Peyer's patch (tissue), 4 donors: ENCODE data around the gene POU2F3. TPM values are rescaled to one million over a fixed set of nuclear protein-coding genes. Genes with fewer than 3 reads are reported as not detected.

Source experiments
- DNase-seq, 3 donors: peaks; one replicate each; pipeline ENCODE4 v3.0.0-alpha.2; 2017 to 2019
- H3K27ac ChIP-seq, 4 donors: fragments of 200-600 bp; sonication (generic); one replicate each; pipeline ENCODE4 v1.5.1; 2016 to 2019
- H3K27me3 ChIP-seq, 2 donors: fragments of 200-600 bp; sonication (generic); one replicate each; pipeline ENCODE4 v1.5.1; 2019
- H3K36me3 ChIP-seq, 3 donors: fragments of 200-600 bp; sonication (generic); one replicate each; pipeline ENCODE4 v1.5.1; 2016 to 2019
- H3K4me1 ChIP-seq, 4 donors: fragments of 200-600 bp; sonication (generic); one replicate each; pipeline ENCODE4 v1.5.1; 2016 to 2019
- H3K4me3 ChIP-seq, 4 donors: fragments of 200-600 bp; sonication (generic); 1 replicate in 3 of 4; 2 replicates in 1 of 4; pipeline ENCODE4 v1.5.1; 2016 to 2019; ENCODE audit warnings: mild to moderate bottlenecking in 1 of 4
- H3K9me3 ChIP-seq, 4 donors: fragments of 200-600 bp; sonication (generic); one replicate each; pipeline ENCODE4 v1.5.1; 2016 to 2019; ENCODE audit warnings: mild to moderate bottlenecking in 1 of 4
- CTCF ChIP-seq, 6 experiments: fragments of 450-650 bp in 4 of 6; fragments of 200-600 bp in 2 of 6; sonication (generic) in 1 of 6; IDR thresholded peaks; one replicate each; pipeline ENCODE4 v1.5.1; 2017 to 2019; ENCODE audit warnings: antibody characterized with exemption in 6 of 6, mild to moderate bottlenecking in 3 of 6, moderate library complexity in 1 of 6
- POLR2A ChIP-seq, 2 donors: fragments of 450-650 bp; IDR thresholded peaks; one replicate each; pipeline ENCODE4 v1.5.1; 2017; ENCODE audit warnings: antibody characterized with exemption in 2 of 2, mild to moderate bottlenecking in 2 of 2, moderate library complexity in 2 of 2
- total RNA-seq, 4 donors: library from RNA; depleted of rRNA; stranded (reverse); fragments of >200 nt; gene quantifications; one replicate each; pipeline ENCODE4 v1.1.0, GENCODE V29; 2016

Gene POU2F3
- total RNA-seq, 4 donors from 2014 or later = 2.2 to 3.3 (median 2.8) TPM; not detected in 1

- TF ChIP-seq POLR2A (IDR thresholded peaks at IDR 0.05) (no peak), CTCF (IDR thresholded peaks at IDR 0.05) (no peak)
- Histone ChIP-seq H3K4me3 (no peak overlapping the region), H3K27ac (no peak overlapping the region), H3K9me3 (no peaks in the 10 kb centered on the region), H3K27me3 (no peaks in the 10 kb centered on the region), H3K36me3 (no peaks in the 10 kb centered on the region), H3K4me1 (no peaks in the 10 kb centered on the region)
- DNase-seq = no peak
Observed at GRCh38 chr11:120259241-120259640, 19.3 kb downstream of the POU2F3 start.

- no peaks in the 10 kb centered on the region for H3K4me1 ChIP-seq
- H3K27ac ChIP-seq = no peak overlapping the region
- H3K36me3 ChIP-seq = no peaks in the 10 kb centered on the region
- no peaks in the 10 kb centered on the region for H3K27me3 ChIP-seq
- TF ChIP-seq POLR2A (IDR thresholded peaks at IDR 0.05) = no peak
- TF ChIP-seq CTCF (IDR thresholded peaks at IDR 0.05) = no peak
- no peak for DNase-seq
- H3K9me3 ChIP-seq = no peaks in the 10 kb centered on the region
- no peak overlapping the region for H3K4me3 ChIP-seq
Observed at GRCh38 chr11:120259988-120260565, 20.1 kb downstream of the POU2F3 start.

GRCh38 chr11:120260616-120261015 lies 20.7 kb downstream of the POU2F3 start:
- TF ChIP-seq CTCF (IDR thresholded peaks at IDR 0.05) (no peak), POLR2A (IDR thresholded peaks at IDR 0.05) (no peak)
- Histone ChIP-seq H3K4me1 (no peaks in the 10 kb centered on the region), H3K27ac (no peak overlapping the region), H3K36me3 (no peaks in the 10 kb centered on the region), H3K9me3 (no peaks in the 10 kb centered on the region), H3K27me3 (no peaks in the 10 kb centered on the region), H3K4me3 (no peak overlapping the region)
- DNase-seq = no peak

DNA sequence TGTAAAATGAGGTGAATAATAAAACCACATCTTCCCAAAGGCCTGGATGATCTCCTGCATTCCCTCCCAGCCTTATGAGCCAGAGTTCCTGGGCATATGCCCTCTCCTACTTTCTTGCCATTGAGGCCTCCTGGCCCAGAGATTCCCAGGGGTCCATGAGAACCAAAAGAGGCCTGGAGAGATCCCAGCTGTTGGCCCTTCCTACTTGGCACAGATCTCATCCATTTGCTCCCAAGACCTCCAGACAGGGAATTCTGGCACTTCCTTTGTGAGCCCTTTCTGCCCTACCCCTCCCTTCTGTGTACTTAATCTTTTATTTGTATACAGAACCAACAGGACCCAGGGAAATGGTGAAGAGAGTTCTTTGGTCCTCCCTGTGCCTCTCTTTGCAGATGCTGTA lies 21.4 kb downstream of the POU2F3 start:
- no peak for DNase-seq

GRCh38 chr11:120261931-120262330 lies 22.0 kb downstream of the POU2F3 start:
- no peak for DNase-seq
- Histone ChIP-seq H3K9me3 (no peaks in the 10 kb centered on the region), H3K27ac (no peak overlapping the region), H3K27me3 (no peaks in the 10 kb centered on the region), H3K4me3 (no peak overlapping the region), H3K4me1 (no peaks in the 10 kb centered on the region), H3K36me3 (no peaks in the 10 kb centered on the region)
- TF ChIP-seq CTCF (IDR thresholded peaks at IDR 0.05) = no peak
- no peak for TF ChIP-seq POLR2A (IDR thresholded peaks at IDR 0.05)

More for the DNA sequence above, 21.4 kb downstream of the POU2F3 start:
- H3K36me3 ChIP-seq = no peaks in the 10 kb centered on the region
- H3K27me3 ChIP-seq = no peaks in the 10 kb centered on the region
- no peak overlapping the region for H3K27ac ChIP-seq
- TF ChIP-seq POLR2A (IDR thresholded peaks at IDR 0.05) (no peak), CTCF (IDR thresholded peaks at IDR 0.05) (no peak)
- no peak overlapping the region for H3K4me3 ChIP-seq
- H3K9me3 ChIP-seq = no peaks in the 10 kb centered on the region
- no peaks in the 10 kb centered on the region for H3K4me1 ChIP-seq

DNA sequence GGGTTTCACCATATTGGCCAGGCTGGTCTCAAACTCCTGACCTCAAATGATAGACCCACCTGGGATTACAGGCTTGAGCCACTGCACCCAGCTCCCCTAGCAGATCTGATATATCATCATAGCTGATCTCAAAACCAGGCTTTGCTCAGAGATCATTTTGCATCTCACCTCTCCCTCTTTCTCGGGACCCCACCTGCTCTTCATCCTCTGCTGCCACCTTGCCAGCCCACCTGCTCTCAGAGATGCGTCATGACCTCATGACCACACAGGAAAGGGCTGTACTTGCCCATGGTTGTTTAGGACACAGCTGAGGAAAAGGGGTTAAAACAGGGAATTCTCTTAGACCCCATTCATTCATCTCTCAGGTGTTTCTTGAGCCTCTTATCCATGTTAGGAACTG lies 27.4 kb downstream of the POU2F3 start:
- no peaks in the 10 kb centered on the region for H3K27me3 ChIP-seq
- no peaks in the 10 kb centered on the region for H3K36me3 ChIP-seq
- H3K9me3 ChIP-seq = no peaks in the 10 kb centered on the region
- H3K4me1 ChIP-seq = no peaks in the 10 kb centered on the region
- DNase-seq = no peak
- no peak overlapping the region for H3K4me3 ChIP-seq
- H3K27ac ChIP-seq = no peak overlapping the region
- no peak for TF ChIP-seq POLR2A (IDR thresholded peaks at IDR 0.05)
- no peak for TF ChIP-seq CTCF (IDR thresholded peaks at IDR 0.05)
